Uterus (tissue), 2 donors: ENCODE data around the gene KRTAP5-5.

Experiments used
- CTCF ChIP-seq, 4 experiments: fragments of 200-600 bp in 2 of 4; fragments of 450-650 bp in 2 of 4; sonication (generic) in 2 of 4; IDR thresholded peaks; one replicate each; pipeline ENCODE4 v1.5.1; 2016 to 2019; ENCODE audit warnings: antibody characterized with exemption in 4 of 4, mild to moderate bottlenecking in 2 of 4, moderate library complexity in 1 of 4
- POLR2A ChIP-seq, 2 donors: fragments of 450-650 bp; IDR thresholded peaks; one replicate each; pipeline ENCODE4 v1.6.1; 2016; ENCODE audit warnings: antibody characterized with exemption in 2 of 2, mild to moderate bottlenecking in 1 of 2, moderate library complexity in 1 of 2

DNA sequence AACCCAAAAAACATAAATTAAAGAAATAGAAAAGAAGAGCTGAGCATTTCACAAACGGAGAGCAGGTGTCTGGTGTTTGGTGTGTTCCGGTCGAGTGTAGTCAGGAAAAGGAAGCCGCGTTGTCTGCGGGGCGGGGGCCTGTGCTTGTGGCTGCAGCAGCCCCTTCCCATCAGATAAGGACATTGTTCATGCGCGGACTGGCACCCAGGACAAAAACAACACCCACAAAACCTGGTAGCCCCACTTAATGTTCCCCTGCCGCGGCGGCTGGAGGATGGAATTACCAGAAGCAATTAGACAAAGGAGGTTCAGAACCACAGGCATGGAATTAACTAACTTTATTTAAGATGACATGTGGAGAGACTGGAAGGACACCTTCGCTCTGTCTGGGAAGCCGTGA is 29.9 kb downstream of the KRTAP5-5 start:
- no peak for TF ChIP-seq CTCF (IDR thresholded peaks at IDR 0.05)
- no peak for TF ChIP-seq POLR2A (IDR thresholded peaks at IDR 0.05)
